HG02678 (cell line): ENCODE data around the gene FOXO1.
"Not testable (repeated sequence)": the region's sequence is repeated elsewhere in the genome, so short reads cannot be mapped to it uniquely, and the experiment has no call there.

Source experiments
- ATAC-seq: cut with Tn5 transposase; IDR thresholded peaks from one replicate; pipeline ENCODE4 v1.9.1; 2021; ENCODE audit warnings: mild to moderate bottlenecking, moderate library complexity; ENCODE audit not compliant: unreplicated experiment

FOXO1 gene

DNA sequence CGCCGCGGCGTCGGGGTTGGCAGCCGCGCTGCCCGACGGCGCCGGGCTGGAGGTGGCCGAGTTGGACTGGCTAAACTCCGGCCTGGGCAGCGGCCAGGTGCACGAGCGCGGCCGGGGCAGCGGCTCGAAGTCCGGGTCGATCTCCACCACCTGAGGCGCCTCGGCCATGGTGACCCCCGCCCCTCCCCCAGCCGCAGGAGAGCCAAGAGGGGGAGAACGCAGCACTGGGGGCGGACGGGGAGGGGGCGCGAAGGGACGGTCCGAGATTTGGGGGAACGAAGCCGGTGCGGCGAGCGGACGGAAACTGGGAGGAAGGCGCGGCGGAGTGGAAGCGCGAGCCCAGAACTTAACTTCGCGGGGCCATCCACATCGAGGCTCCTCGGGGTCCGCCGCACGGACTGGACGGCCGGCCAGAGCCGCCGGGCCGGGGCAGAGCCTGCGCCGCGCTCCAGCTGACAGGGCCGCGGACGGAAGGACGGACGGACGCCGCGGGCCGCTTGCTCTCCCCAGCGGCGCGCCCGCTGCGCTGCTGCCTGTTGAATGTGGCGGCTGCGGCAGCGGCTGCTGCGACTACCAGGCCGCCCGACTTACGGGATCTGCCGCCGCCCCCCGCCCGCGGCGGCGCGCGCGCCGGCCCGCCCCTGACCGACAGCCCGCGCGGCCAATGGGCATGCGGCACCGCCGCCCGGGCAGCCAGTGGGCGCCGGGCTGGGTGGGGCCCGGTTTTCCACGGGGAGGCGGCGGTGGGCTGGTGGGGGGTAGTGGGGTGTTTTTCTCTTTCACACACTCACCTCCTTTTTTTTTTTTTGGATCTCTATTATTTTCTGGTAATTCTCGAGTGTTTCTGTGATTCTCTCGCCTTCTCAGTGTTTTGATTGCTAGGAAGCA lies at the start of gene FOXO1:
Gene FOXO1, minus strand, starts transcription at position 597 of the 888 bp plus-strand sequence. Its CDS starts 429 bp downstream, at position 168.
- ATAC-seq = peak; percentile 62

DNA sequence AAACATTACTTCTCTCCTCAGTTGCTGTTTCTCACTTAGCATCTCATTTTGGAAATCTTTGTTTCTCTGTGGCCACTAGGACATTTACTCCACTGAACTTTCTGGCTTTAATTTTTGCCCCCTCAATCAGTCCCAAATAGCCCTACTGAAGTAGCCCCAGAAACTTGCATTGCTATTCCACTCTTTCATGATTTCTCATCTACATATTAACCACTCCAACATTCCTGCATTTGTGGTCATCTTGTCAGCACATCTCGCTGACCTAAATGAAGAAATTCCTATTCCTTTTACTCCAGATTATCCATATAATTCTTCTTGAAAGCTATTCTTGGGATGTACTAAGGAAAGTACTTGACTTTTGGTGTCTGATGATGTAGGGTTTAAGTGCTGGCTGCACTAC lies 48.0 kb upstream of the FOXO1 start:
- not testable (repeated sequence) for ATAC-seq

DNA sequence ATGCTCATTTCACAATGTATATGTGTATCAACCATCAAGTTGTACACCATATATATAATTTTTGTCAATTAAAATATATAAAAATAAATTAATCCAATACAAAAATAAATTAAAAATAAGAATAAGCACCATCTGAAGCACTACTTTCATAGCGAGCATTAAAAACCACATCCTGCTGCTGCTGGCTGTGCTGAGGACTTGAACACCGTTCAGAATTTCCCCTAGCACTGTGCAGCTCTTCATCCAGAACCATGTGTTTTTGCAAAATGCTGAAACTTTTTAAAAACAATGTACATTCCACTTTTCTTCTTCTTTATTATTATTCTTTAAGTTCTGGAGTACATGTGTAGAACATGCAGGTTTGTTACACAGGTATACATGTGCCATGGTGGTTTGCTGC lies 40.0 kb upstream of the FOXO1 start:
- no peak for ATAC-seq

DNA sequence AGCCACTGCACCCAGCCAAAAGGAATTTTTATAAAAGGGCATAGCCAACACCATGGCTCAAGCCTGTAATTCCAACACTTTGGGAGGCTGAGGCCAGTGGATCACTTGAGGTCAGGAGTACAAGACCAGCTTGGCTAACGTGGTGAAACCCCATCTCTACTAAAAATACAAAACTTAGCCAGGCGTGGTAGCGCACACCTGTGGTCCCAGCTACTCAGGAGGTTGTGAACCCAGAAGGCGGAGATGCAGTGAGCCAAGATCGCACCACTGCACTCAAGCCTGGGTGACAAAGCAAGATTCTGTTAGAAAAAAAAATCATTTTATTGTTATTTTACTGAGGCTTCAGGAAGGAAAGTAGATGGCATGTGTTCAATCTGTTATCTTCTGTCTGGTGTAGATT lies 31.3 kb upstream of the FOXO1 start:
- peak; percentile 80 for ATAC-seq

DNA sequence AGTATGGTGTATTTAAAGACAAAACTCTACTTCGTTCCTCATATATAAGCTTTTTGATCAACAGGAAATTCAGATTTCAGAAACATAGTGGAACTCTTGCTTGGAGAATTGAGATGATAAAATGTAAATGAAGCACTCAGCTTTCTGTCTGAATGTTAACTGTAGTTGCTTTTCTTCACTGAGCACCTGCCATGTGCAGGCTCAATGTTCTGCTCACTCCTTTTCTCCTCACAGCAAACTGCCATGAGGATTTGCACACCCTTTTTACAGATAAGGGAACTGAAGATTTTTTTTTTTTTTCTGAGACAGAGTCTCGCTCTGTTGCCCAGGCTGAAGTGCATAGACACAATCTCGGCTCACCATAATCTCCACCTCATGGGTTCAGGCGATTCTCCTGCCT lies 28.0 kb upstream of the FOXO1 start:
- no peak for ATAC-seq

DNA sequence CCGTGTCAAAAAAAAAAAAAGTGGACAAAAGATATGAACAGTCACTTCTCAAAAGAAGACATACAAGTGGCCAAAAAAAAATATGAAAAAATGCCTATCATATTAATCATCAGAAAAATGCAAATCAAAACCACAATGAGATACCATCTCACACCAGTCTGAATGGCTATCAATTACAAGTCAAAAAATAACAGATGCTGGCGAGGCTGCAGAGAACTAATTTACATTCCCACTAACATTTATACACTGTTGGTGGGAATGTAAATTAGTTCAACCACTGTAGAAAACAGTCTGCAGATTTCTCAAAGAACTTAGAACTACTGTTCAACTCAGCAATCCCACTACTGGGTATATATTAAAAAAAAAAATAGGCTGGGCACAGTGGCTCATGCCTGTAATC lies 26.5 kb upstream of the FOXO1 start:
- ATAC-seq = peak; percentile 74

DNA sequence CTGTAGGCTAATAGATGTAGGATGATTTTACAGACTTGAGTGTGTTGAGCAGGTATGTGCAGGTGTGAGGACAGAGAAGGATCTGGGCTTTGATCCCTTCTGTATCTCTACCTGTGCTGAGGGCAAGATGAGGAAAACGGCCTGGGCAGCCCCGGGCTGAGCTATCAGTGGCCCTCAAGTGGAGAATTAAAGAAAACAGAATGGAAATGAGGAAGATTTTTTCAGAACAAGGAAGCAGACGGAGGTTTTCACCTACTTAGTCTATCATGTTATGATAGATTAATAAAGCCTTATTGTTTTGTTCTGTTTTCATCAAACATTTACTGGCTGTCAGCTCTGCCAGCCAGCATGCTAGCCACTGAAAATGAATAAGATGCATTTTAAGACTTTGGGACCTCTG lies 22.3 kb upstream of the FOXO1 start:
- no peak for ATAC-seq

DNA sequence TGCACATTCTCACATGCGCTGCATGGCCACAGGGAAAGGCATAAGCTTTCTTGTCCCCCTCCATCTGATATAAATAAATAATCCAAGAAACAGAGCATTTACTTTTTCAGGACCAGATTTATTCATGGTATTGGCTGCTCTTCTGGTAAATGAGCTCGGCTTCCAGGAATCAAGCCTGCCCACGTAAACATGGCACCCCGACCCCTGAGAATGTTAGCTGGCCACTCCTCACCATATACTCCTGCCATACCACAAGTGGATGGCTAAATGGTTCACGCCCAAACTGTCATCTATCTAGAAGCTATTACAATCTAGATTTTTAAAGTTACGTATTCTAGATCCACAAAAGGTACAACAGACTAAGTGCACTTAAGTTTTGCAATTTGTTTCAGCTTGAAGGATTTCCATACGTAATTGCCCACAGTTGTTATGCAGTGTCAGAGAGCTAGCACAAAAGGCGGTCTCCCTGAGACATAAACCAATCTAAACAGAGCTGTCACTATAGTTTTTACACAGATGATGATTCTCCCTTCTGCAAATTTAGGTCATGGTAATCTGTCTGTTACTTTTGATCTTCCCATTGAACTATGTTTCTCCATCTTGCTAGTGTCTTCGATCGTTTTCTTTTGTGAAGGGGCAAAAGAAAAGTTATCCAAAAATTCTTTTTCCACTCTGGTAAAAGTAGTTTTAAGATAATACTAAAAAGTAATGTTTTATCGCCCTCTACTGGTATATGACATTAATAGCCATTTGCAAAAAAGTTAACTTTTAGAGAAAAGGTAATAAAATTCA lies 16.2 kb upstream of the FOXO1 start:
- ATAC-seq = no peak

DNA sequence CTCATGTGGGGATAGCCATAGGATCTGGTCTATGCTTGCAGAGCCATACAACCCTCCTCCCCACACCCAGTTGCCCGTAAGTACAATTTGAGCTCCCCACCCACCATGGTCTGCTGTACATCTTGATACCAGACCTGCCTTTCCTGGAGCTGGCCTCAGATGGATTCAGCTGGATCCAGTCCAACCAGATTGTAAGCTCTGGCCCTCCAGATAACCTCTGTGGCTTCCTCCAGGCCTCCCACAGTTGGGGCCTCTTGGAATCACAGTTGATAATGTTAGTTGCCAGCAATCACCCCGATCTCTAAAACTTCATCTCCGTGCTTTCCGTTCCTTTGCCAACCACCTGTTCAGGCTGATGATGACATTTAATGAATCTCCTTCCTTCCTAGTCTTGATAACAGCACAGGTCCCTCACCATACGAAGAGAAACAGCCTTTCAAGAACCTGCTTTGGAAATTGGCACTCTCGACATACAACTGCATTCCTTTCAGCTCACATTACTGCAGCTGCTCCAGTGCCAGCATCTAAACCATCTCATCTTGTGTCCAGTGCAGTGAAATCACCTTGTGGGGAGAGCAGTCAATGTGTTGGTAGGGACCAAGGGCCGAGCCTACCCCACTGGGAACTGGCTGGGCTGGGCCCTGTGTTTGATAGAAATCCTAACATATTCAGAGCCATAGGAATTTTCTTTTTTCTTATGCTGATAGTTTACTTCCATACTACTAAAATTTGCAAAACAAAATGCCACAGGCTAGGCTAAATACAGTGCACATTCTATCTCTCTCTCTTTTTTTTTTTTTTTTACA lies 15.1 kb upstream of the FOXO1 start:
- ATAC-seq = no peak

DNA sequence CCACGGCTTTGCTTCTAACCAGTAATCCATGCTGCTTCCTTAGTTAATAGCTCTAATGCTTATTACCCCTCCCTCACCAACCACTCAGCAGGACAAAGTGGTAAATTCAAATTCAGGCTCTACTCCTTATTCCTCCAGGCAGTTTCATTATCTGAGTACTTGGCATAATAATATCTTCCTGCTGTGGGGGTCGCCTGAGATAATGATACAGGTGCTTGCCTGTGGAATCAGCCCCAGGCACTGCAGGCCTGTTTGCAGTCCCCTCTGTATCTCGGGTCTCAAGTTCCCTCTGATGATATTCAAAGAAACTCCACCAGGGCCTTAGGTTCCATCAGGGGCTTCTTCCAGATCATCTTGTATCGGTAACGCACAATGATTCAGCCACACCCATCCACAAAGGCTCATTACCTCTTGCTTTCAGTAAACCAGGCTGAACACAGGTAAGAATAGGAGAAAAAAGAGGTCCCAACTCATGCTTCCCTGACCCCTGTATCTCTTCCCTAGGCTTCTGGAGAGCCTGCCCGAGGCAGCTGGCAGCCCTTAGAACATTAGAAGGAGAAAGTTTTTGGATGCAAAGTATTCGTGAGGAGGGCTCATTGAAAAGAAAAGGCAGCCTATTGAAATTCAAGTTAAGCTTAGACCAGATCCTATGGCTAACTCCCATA lies 14.3 kb upstream of the FOXO1 start:
- no peak for ATAC-seq

DNA sequence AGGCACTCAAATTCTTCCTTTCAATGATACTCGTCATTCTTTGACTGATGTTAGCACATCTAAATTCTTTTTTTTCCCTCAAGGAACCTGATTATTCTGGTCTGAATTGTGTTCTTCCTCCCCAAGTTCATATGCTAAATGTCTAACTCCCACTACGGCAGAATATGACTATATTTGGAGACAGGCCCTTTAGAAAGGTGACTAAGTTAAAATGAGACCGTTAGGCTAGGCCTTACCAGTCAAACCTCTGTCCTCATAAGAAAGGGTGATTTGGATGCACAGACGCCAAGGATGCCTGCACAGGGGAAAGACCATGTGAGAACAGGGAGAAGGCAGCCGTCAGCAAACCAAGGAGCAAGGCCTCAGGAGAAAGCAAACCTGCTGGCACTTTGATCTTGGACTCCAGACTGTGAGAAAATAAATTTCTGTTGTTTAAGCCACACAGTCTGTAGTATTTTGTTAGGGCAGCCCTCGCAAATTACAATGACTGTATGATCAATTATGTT lies 13.1 kb upstream of the FOXO1 start:
- no peak for ATAC-seq

DNA sequence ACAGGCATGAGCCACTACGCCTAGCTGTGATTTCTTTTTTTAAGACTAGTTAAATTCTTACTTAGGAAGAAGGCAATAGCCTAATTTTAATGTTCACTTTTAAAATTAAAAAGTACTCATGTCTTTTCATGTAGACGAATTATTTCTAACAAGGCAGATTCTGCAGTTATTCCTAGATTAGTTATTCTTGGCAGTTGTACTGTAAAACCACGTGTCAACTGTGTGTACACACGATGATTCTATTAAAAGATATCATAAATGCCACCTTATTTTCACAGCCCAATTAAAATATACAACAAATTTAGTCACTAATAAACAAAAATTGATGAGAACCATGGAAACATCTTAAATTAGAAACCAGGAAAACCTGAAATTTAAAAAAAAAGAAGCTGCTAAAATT lies 10.6 kb upstream of the FOXO1 start:
- ATAC-seq = no peak

DNA sequence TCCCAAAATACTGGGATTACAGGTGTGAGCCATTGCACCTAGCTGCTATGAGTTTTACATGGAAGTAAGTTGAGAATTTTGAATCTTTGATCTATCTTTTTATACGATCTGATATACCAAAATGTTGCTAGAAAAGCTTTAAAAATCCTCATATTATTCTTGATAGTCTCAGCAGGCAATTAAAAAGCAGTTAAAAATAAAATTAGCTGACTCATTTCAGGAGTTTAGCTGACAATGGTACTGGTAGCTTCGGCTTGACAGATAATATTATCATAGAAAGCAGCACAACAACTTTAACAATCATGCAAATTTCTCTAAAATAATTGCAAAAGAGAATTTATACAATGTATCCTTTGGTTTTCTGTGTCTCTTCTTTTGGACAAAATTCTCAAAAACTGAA lies 9.6 kb upstream of the FOXO1 start:
- ATAC-seq = no peak

DNA sequence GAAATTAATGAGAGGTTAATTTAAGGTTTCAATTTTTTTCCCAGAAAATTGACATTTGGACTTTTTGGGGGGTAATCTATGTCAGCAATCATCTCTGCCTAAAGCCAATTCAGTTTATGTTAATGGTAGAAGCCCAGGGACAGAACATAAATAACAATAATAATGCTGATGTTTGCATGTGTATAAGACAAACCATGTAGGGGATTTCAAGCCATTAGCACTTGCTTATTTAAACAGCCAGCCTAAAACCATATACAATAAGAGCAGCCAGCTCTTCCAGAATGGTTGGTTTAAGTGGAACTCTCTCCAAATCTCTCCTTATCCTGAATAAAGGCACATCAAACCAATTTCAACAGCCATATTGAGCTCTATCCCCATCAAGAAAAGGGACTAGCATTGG lies 7.0 kb upstream of the FOXO1 start:
- no peak for ATAC-seq

DNA sequence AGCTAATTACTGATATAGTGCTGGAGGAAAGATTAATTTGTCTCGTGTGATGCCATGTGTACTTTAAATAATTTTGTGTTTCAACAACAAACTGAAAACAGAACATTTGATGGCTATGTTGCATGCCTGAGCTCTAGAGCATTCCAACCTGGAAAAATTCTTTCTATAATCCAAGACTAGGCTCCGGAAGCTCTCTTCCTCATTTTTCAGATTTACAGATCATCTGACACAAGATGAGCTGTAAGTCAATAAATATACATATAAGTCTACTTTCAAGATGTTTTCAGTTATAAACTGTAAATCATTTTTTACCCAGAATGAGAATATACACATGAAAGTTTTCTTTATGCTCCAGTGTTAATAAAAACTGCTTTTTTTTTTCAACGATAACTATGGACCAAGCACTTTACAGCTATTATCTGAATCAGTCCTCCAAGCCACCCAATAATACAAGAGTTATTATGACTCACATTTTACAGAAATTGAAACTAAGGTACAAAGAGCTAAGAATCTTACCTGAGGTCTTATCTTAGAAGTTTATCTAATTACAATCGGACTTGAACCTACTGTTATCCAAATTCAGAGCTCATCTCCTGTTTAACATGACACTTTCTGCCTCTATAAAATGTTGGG lies 6.4 kb upstream of the FOXO1 start:
- no peak for ATAC-seq

DNA sequence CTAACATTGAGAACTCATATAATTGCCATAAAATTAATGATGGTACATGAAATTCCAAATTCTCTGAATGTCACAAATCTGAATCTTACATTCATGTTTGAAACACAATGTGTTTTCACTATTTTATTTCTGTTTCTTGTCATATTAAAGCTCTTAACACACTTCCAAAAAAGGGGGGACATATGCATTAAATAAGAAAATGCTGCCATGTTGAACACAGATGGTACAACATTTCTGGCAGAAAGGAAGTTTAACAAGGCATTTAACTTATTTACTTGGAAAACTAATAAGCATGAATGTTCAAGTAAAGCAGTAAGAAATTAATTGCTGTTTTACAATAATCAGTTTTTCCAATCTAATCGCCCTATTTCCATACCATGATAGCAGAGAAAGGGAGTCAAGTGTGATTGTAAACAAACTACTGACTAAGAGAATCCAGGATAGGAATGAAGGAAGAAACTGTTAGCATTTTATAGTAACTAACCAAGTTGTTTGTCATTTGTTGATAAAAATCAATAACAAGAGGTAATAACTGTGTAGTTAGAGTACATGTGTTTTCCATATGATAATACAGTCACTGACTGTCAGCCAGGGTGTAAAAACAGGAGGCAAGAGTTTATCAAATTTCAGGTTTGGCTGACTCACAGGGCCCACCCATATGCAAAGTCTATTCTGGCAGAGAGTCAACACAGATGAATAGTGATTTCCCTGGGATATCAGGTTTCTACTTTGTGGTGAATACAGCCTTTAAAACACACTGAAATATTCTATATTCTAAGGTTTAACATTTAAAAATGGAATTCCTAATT lies 5.7 kb upstream of the FOXO1 start:
- ATAC-seq = no peak

DNA sequence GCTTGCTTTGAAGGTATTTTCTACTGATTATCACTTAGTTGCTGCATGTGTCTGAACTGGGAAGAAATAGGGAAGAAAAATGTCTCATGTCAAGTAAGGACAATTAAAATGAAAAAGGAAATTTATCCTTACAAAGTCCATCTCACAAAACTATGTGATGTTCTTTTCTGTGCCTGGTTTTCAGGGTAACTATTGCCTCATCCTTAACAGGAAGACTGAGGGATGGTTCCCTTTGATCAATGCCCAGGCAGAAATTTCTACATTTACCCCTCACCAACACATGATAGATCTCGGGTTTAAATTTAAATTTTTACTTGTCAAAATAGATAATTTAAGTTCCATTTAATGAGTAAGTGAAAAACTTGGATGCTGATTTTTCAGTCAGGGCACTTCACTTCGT lies 3.9 kb upstream of the FOXO1 start:
- ATAC-seq = no peak

DNA sequence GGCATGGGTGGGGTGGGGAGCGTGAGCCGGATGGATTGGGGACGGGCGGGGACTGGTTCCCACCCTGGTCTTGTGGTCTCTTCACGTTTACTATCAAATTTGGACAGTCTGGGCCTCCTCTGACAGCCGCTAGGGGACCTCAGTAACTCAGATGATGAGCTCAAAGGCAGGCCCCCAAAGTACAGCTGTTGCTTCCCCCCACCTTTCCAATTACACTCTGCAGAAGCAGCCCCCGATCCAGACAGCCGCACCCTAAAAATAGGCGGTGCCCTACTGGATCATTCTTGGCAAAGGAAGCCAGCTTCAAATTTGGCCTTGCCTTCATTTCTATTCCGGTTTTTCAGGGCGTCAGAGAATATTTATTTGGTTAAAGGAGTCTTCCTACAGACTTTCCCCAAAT lies 1.9 kb upstream of the FOXO1 start:
- ATAC-seq = no peak

DNA sequence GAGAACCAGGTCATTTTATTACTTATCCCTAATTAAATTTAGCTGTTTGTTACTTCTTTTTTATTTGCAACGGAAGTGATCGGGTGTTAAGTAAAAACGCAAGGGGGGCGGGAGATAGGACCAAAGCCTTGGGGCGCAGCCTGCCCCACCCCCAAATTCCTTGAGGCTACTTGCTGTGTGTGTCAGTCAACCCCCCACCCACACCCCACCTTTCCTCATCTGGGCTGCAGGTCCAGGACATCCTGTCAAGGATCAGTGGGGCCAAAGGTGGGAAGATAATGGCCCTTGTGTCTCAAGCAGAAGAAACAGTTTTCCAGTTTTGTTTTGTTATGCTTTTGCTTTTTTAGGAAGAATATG lies 1.2 kb upstream of the FOXO1 start:
- ATAC-seq = no peak
